Measurements from ENCODE around the gene RIMKLA.

The RIMKLA gene

GRCh38 chr1:42431514-42431913 is 50.9 kb downstream of the RIMKLA start:
- no peak for DNase-seq (ENCODE audit: low spot score)
- in situ Hi-C loops (cut with MboI; ENCODE audit: low sequenced_read_pairs, unreplicated experiment) = no loop called here
- TF ChIP-seq CTCF (IDR thresholded peaks at IDR 0.05; ENCODE audit: borderline replicate concordance, control extremely low read depth, extremely low read depth, insufficient read depth, missing control alignments) = no peak

- TF ChIP-seq CTCF (IDR thresholded peaks at IDR 0.05; ENCODE audit: borderline replicate concordance, control extremely low read depth, extremely low read depth, insufficient read depth, missing control alignments) = no peak
- DNase-seq (ENCODE audit: low spot score) = no peak
- in situ Hi-C loops (cut with MboI; ENCODE audit: low sequenced_read_pairs, unreplicated experiment) = no loop called here
These were observed 52.1 kb downstream of the RIMKLA start for GRCh38 chr1:42432714-42433113.

GRCh38 chr1:42433369-42433768 is 52.8 kb downstream of the RIMKLA start:
- DNase-seq (ENCODE audit: low spot score) = no peak
- in situ Hi-C loops (cut with MboI; ENCODE audit: low sequenced_read_pairs, unreplicated experiment) = no loop called here
- no peak for TF ChIP-seq CTCF (IDR thresholded peaks at IDR 0.05; ENCODE audit: borderline replicate concordance, control extremely low read depth, extremely low read depth, insufficient read depth, missing control alignments)

- DNase-seq (ENCODE audit: low spot score) = no peak
- TF ChIP-seq CTCF (IDR thresholded peaks at IDR 0.05; ENCODE audit: borderline replicate concordance, control extremely low read depth, extremely low read depth, insufficient read depth, missing control alignments) = no peak
- in situ Hi-C loops (cut with MboI; ENCODE audit: low sequenced_read_pairs, unreplicated experiment) = no loop called here
These were observed 53.7 kb downstream of the RIMKLA start for GRCh38 chr1:42434340-42434739.

- no peak for DNase-seq (ENCODE audit: low spot score)
- in situ Hi-C loops (cut with MboI; ENCODE audit: low sequenced_read_pairs, unreplicated experiment) = no loop called here
These were observed 59.3 kb downstream of the RIMKLA start for GRCh38 chr1:42439940-42440339.

GRCh38 chr1:42442662-42443061 is 62.1 kb downstream of the RIMKLA start:
- no peak for TF ChIP-seq CTCF (IDR thresholded peaks at IDR 0.05; ENCODE audit: borderline replicate concordance, control extremely low read depth, extremely low read depth, insufficient read depth, missing control alignments)
- in situ Hi-C loops (cut with MboI; ENCODE audit: low sequenced_read_pairs, unreplicated experiment) = no loop called here
- no peak for DNase-seq (ENCODE audit: low spot score)

More at GRCh38 chr1:42439940-42440339, 59.3 kb downstream of the RIMKLA start:
- TF ChIP-seq CTCF (IDR thresholded peaks at IDR 0.05; ENCODE audit: borderline replicate concordance, control extremely low read depth, extremely low read depth, insufficient read depth, missing control alignments) = no peak

GRCh38 chr1:42449256-42449655 is 68.7 kb downstream of the RIMKLA start:
- in situ Hi-C loops (cut with MboI; ENCODE audit: low sequenced_read_pairs, unreplicated experiment) = no loop called here
- no peak for DNase-seq (ENCODE audit: low spot score)
- no peak for TF ChIP-seq CTCF (IDR thresholded peaks at IDR 0.05; ENCODE audit: borderline replicate concordance, control extremely low read depth, extremely low read depth, insufficient read depth, missing control alignments)
